GM23338 (cell line): ENCODE data around the gene BCL2L2.

ENCODE experiments used
- CREB1 ChIP-seq: fragments of 250-450 bp; sonication (Bioruptor Pico); IDR thresholded peaks from 2 replicates; pipeline ENCODE4 v1.5.0; 2020; ENCODE audit warnings: low read depth, mild to moderate bottlenecking, moderate library complexity
- CTCF ChIP-seq, 2 experiments: fragments of 200-600 bp in 1 of 2; sonication (generic) in 1 of 2; conservative IDR thresholded peaks; 2 replicates each; pipeline versions ENCODE4 v1.5.1 to v1.6.1; 2016 to 2017; ENCODE audit warnings: antibody characterized with exemption in 2 of 2, low read depth in 2 of 2, mild to moderate bottlenecking in 2 of 2, moderate library complexity in 1 of 2
- EZH2 ChIP-seq: fragments of 200-600 bp; sonication (generic); IDR thresholded peaks from one replicate; pipeline ENCODE4 v1.8.0; 2017; ENCODE audit warnings: antibody characterized with exemption, mild to moderate bottlenecking, low read depth; ENCODE audit not compliant: unreplicated experiment
- EZH2phosphoT487 ChIP-seq: fragments of 200-600 bp; sonication (generic); IDR thresholded peaks from one replicate; pipeline ENCODE4 v1.8.1; 2018; ENCODE audit warnings: antibody characterized with exemption; ENCODE audit not compliant: unreplicated experiment
- NANOG ChIP-seq: IDR thresholded peaks from 2 replicates; pipeline ENCODE4 v1.6.1; 2016; ENCODE audit warnings: antibody characterized with exemption, borderline replicate concordance
- POLR2AphosphoS5 ChIP-seq: IDR thresholded peaks from 2 replicates; pipeline ENCODE4 v1.6.1; 2016; ENCODE audit warnings: antibody characterized with exemption, low read depth
- ZNF114 ChIP-seq: fragments of 250-450 bp; sonication (Bioruptor Pico); IDR thresholded peaks from 2 replicates; pipeline ENCODE4 v1.5.0; 2020; ENCODE audit warnings: mild to moderate bottlenecking, moderate library complexity
- TF ChIP-seq, protein P1 (sequence below): IDR thresholded peaks from one replicate; pipeline ENCODE4 v1.6.1; 2018; ENCODE audit warnings: antibody characterized with exemption; ENCODE audit not compliant: unreplicated experiment

DNA sequence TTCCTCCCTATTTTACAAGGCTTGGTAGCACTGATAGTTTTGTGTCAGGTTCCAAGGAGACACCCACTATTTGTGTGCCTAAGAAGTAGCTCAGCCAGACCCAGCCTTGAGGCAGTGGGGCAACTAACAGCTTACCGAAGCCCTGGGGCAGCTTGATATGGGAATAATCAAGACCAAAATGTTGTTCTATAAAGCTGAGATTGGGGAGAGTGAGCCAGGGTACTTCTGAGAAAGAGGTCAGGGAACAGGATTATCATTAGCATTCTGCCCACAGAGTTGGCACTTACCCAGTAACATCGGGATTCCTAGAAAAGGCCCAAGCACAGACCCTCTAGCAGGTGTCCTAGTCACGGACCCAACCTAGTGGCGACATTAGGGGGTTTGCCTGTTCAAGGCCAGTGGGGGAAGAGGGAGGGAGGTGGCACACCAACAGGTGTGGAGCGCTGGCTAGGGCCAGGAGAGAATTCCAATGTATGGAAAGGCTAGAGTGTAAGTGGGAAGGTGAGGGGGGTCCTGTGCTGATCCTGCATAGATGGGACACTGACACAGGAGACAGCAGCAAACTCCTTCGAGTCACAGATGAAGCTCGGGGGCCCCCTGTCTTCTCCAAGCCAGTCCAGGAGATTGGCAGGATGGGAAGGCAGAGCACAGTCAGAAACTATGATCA lies 8.9 kb upstream of the BCL2L2 start:
- TF ChIP-seq CTCF (conservative IDR thresholded peaks at IDR 0.05; ENCODE audit: low read depth in 2 of 2): no peak
- TF ChIP-seq POLR2AphosphoS5: no peak
- no peak for TF ChIP-seq EZH2
- TF ChIP-seq ZNF114: no peak
- no peak for TF ChIP-seq CREB1 (CRISPR knock-in tag)
- TF ChIP-seq EZH2phosphoT487: no peak
- TF ChIP-seq, protein P1, sequence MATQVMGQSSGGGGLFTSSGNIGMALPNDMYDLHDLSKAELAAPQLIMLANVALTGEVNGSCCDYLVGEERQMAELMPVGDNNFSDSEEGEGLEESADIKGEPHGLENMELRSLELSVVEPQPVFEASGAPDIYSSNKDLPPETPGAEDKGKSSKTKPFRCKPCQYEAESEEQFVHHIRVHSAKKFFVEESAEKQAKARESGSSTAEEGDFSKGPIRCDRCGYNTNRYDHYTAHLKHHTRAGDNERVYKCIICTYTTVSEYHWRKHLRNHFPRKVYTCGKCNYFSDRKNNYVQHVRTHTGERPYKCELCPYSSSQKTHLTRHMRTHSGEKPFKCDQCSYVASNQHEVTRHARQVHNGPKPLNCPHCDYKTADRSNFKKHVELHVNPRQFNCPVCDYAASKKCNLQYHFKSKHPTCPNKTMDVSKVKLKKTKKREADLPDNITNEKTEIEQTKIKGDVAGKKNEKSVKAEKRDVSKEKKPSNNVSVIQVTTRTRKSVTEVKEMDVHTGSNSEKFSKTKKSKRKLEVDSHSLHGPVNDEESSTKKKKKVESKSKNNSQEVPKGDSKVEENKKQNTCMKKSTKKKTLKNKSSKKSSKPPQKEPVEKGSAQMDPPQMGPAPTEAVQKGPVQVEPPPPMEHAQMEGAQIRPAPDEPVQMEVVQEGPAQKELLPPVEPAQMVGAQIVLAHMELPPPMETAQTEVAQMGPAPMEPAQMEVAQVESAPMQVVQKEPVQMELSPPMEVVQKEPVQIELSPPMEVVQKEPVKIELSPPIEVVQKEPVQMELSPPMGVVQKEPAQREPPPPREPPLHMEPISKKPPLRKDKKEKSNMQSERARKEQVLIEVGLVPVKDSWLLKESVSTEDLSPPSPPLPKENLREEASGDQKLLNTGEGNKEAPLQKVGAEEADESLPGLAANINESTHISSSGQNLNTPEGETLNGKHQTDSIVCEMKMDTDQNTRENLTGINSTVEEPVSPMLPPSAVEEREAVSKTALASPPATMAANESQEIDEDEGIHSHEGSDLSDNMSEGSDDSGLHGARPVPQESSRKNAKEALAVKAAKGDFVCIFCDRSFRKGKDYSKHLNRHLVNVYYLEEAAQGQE: no peak
- TF ChIP-seq NANOG: no peak
